ENCODE data around the gene RIMS1. TPM values are rescaled to one million over a fixed set of nuclear protein-coding genes. Genes with fewer than 3 reads are reported as not detected.

RIMS1 gene
- total and polyA plus RNA-seq, 9 of the 15 experiments (the other 6 are each of a cell fraction or from before 2014, with no cell fraction given): not detected

- H3K9ac ChIP-seq (ENCODE audit: insufficient read depth in 1 of 2, low read depth in 2 of 2, low read length in 2 of 2): no peak overlapping the region
- intact Hi-C loops (cut with micrococcal nuclease): no loop called here
- no peaks in the 10 kb centered on the region for H4K20me1 ChIP-seq (replicated peaks; ENCODE audit: control insufficient read depth, insufficient read depth, low read length)
- ChIA-PET POLR2A (no interaction called here), CTCF (ENCODE audit: low intra/inter-chr PET ratio) (interaction anchor here (0.7 kb wide), 1 partner anchor 774 kb away, joined by 4 read pairs; no protein-coding TSS in a partner anchor)
- no peaks in the 10 kb centered on the region for H3K9me3 ChIP-seq (replicated peaks; ENCODE audit: control insufficient read depth, insufficient read depth, low read depth, low read length)
- no TSS peak for BruUV-seq (replicated peaks)
- FAIRE-seq (no peak), ATAC-seq (no peak), DNase-seq (ENCODE audit: extremely low read depth in 1 of 4, low spot score in 3 of 4) (no peak)
- H3K4me1 ChIP-seq (replicated peaks in 1 of 2; ENCODE audit: control insufficient read depth in 2 of 2, insufficient read depth in 2 of 2, low read length in 2 of 2): no peaks in the 10 kb centered on the region
- no peak overlapping the region for H3K4me3 ChIP-seq
- H3K4me2 ChIP-seq (ENCODE audit: insufficient read depth, low read length): no peak overlapping the region
- TF ChIP-seq SAFB (IDR thresholded peaks at IDR 0.05; ENCODE audit: borderline replicate concordance, low read depth, low read length): no peak
- TF ChIP-seq RREB1 (CRISPR knock-in tag; IDR thresholded peaks at IDR 0.05): no peak
- no peak for TF ChIP-seq PHB (CRISPR knock-in tag; IDR thresholded peaks at IDR 0.05)
- no peak for TF ChIP-seq PYGO2 (tag; IDR thresholded peaks at IDR 0.05)
- TF ChIP-seq NRF1 (conservative IDR thresholded peaks at IDR 0.05 in 1 of 2, IDR thresholded peaks at IDR 0.05 in 1 of 2): no peak
- no peak for TF ChIP-seq ID3 (CRISPR knock-in tag; IDR thresholded peaks at IDR 0.05)
- no peak for TF ChIP-seq ID3 (tag; IDR thresholded peaks at IDR 0.05)
- no peak for TF ChIP-seq XRCC3 (IDR thresholded peaks at IDR 0.05)
- no peak for TF ChIP-seq ZSCAN32 (CRISPR knock-in tag; IDR thresholded peaks at IDR 0.05)
- TF ChIP-seq ZNF444 (CRISPR knock-in tag; IDR thresholded peaks at IDR 0.05): no peak
- no peak for TF ChIP-seq BHLHE40 (IDR thresholded peaks at IDR 0.05; ENCODE audit: low read length)
- no peaks in the 10 kb centered on the region for H3K79me2 ChIP-seq (ENCODE audit: control insufficient read depth, insufficient read depth, low read length)
- WGBS (ENCODE audit: insufficient coverage, low coverage, missing lambda C conversion rate): 0% methylated on average over 2 of the region's 2 CpGs
- no peaks in the 10 kb centered on the region for H3K36me3 ChIP-seq (ENCODE audit: control insufficient read depth, insufficient read depth, low read length)
- no peaks in the 10 kb centered on the region for H3K27me3 ChIP-seq (ENCODE audit: control insufficient read depth in 2 of 2, insufficient read depth in 2 of 2, low read length in 2 of 2)
- H3K27ac ChIP-seq (ENCODE audit: extremely low read depth, low read depth, low read length): no peak overlapping the region
- in situ Hi-C loops (cut with MboI): no loop called here
- no peak overlapping the region for H2AFZ ChIP-seq (ENCODE audit: low read depth, low read length)
- no peaks in the 10 kb centered on the region for H3K9me1 ChIP-seq (ENCODE audit: control insufficient read depth, insufficient read depth, low read length)
These were observed 331.3 kb downstream of the RIMS1 start for GRCh38 chr6:72217626-72218025.
